GM18909 (cell line): ENCODE measurements around the gene DCLK1.
"Not testable (repeated sequence)": the region's sequence is repeated elsewhere in the genome, so short reads cannot be mapped to it uniquely, and the experiment has no call there.

Source experiments
- ATAC-seq: cut with Tn5 transposase; IDR thresholded peaks from one replicate; pipeline ENCODE4 v1.9.1; 2021; ENCODE audit warnings: mild to moderate bottlenecking; ENCODE audit not compliant: unreplicated experiment, poor library complexity

The DCLK1 gene

GRCh38 chr13:36132376-36132775 is 1.2 kb upstream of the DCLK1 start:
- no peak for ATAC-seq

GRCh38 chr13:36131931-36132297 is 732 bp upstream of the DCLK1 start:
- ATAC-seq: no peak

- no peak for ATAC-seq
Observed at GRCh38 chr13:36130552-36131221, 495 bp downstream of the DCLK1 start.

GRCh38 chr13:36130193-36130551 is 1.0 kb downstream of the DCLK1 start:
- ATAC-seq: no peak

- ATAC-seq: no peak
Observed at GRCh38 chr13:36129539-36129938, 1.6 kb downstream of the DCLK1 start.

- no peak for ATAC-seq
Observed at GRCh38 chr13:36126491-36126890, 4.7 kb downstream of the DCLK1 start.

GRCh38 chr13:36125841-36126240 is 5.3 kb downstream of the DCLK1 start:
- ATAC-seq: no peak

- no peak for ATAC-seq
Observed at GRCh38 chr13:36124236-36124822, 6.9 kb downstream of the DCLK1 start.

GRCh38 chr13:36115306-36115705 is 15.9 kb downstream of the DCLK1 start:
- ATAC-seq: no peak

GRCh38 chr13:36114233-36114632 is 16.9 kb downstream of the DCLK1 start:
- no peak for ATAC-seq

- no peak for ATAC-seq
Observed at GRCh38 chr13:36108954-36109353, 22.2 kb downstream of the DCLK1 start.

- no peak for ATAC-seq
Observed at GRCh38 chr13:36108342-36108741, 22.8 kb downstream of the DCLK1 start.

- ATAC-seq: no peak
Observed at GRCh38 chr13:36107521-36107920, 23.7 kb downstream of the DCLK1 start.

- no peak for ATAC-seq
Observed at GRCh38 chr13:36105726-36106125, 25.5 kb downstream of the DCLK1 start.

- no peak for ATAC-seq
Observed at GRCh38 chr13:36102721-36103120, 28.5 kb downstream of the DCLK1 start.

- not testable (repeated sequence) for ATAC-seq
Observed at GRCh38 chr13:36101907-36102306, 29.3 kb downstream of the DCLK1 start.

- no peak for ATAC-seq
Observed at GRCh38 chr13:36101157-36101556, 30.0 kb downstream of the DCLK1 start.

GRCh38 chr13:36098080-36098479 is 33.1 kb downstream of the DCLK1 start:
- ATAC-seq: no peak

GRCh38 chr13:36096461-36097416 is 34.4 kb downstream of the DCLK1 start:
- ATAC-seq: no peak

GRCh38 chr13:36094478-36094877 is 36.7 kb downstream of the DCLK1 start:
- no peak for ATAC-seq

- ATAC-seq: no peak
Observed at GRCh38 chr13:36090592-36090991, 40.6 kb downstream of the DCLK1 start.
